ENCODE data around the gene AQP10.
"Not testable (repeated sequence)": the region's sequence is repeated elsewhere in the genome, so short reads cannot be mapped to it uniquely, and the experiment has no call there.

Gene AQP10

GRCh38 chr1:154320882-154321608 is at the start of gene AQP10:
AQP10 (plus strand) TSS chr1:154321093; CDS start chr1:154321156, 63 bp downstream.
- no peaks in the 10 kb centered on the region for H3K36me3 Mint-ChIP-seq
- H3K4me1 Mint-ChIP-seq = peaks cover 3% of the 10 kb centered on the region
- H3K4me3 Mint-ChIP-seq = no peak within 1 kb of the TSS
- peak within 1 kb of the TSS; percentile 71 for H3K27ac Mint-ChIP-seq
- H3K9me3 Mint-ChIP-seq = no peaks in the 10 kb centered on the region
- no peaks in the 10 kb centered on the region for H3K27me3 Mint-ChIP-seq

DNA sequence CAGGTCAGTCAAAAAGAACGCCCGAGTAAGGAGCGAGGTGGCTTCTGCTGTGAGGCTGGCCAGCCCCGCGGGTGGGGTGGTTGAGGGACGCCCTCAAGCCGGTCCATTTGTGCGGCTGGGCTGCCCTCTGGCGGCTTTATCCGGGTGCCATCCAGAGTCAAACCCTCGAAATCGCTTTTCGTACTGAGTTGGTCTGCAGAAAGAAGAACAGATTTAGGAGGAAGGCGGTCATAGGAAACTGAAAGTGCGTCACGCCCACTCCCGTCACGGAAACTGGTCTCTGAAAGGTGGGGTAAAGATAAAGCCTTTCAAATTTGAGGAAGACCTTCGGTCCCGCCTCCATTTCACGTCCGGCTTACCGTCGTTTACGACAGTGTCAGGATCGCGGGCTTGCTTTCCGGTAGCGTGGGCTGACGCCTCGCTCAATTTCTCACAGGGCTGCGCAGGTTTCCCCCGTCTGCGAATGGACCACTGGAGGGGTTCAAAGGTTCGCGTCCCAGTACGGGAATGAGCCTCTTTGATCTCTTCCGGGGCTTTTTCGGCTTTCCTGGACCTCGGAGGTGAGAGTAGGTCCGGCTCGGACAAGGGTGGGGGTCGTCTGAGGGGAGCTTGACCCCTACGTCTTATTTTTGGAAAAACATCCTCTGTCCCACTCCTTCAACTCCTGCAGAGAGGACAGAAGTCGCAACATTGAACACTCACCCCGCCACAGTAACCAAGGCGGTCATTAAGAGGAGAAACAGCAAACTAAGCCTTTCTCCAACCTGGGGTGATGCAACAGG is 48.5 kb upstream of the AQP10 start, which contains the start of gene HAX1:
Gene HAX1 (plus strand): TSS at position 413 of the 782 bp plus-strand sequence. CDS start 95 bp downstream, at position 508.
- Mint-ChIP-seq H3K36me3 (peaks cover 22% of the 10 kb centered on the region), H3K27me3 (no peaks in the 10 kb centered on the region), H3K9me3 (no peaks in the 10 kb centered on the region), H3K27ac (peak within 1 kb of the TSS; percentile 99), H3K4me1 (peaks cover 40% of the 10 kb centered on the region), H3K4me3 (peak within 1 kb of the TSS; percentile 94)

- Mint-ChIP-seq H3K27ac (peak overlapping the region; percentile 99), H3K27me3 (no peaks in the 10 kb centered on the region), H3K36me3 (peaks cover 22% of the 10 kb centered on the region), H3K4me1 (peaks cover 40% of the 10 kb centered on the region), H3K9me3 (no peaks in the 10 kb centered on the region), H3K4me3 (peak overlapping the region; percentile 94)
Observed at GRCh38 chr1:154272999-154273563, 47.8 kb upstream of the AQP10 start.

- peaks cover 31% of the 10 kb centered on the region for H3K4me1 Mint-ChIP-seq
- no peaks in the 10 kb centered on the region for H3K27me3 Mint-ChIP-seq
- H3K27ac Mint-ChIP-seq = no peak overlapping the region
- peaks cover 16% of the 10 kb centered on the region for H3K36me3 Mint-ChIP-seq
- no peak overlapping the region for H3K4me3 Mint-ChIP-seq
- no peaks in the 10 kb centered on the region for H3K9me3 Mint-ChIP-seq
Observed at GRCh38 chr1:154276797-154277196, 44.1 kb upstream of the AQP10 start.

DNA sequence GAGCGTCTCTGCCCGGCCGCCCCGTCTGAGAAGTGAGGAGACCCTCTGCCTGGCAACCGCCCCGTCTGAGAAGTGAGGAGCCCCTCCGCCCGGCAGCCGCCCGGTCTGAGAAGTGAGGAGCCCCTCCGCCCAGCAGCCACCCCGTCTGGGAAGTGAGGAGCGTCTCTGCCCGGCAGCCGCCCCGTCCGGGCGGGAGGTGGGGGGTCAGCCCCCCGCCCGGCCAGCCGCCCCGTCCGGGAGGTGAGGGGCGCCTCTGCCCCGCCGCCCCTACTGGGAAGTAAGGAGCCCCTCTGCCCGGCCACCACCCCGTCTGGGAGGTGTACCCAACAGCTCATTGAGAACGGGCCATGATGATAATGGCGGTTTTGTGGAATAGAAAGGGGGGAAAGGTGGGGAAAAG is 33.3 kb upstream of the AQP10 start:
- not testable (repeated sequence) for H3K27ac Mint-ChIP-seq, H3K36me3 Mint-ChIP-seq, H3K4me1 Mint-ChIP-seq, H3K27me3 Mint-ChIP-seq, H3K4me3 Mint-ChIP-seq, H3K9me3 Mint-ChIP-seq

DNA sequence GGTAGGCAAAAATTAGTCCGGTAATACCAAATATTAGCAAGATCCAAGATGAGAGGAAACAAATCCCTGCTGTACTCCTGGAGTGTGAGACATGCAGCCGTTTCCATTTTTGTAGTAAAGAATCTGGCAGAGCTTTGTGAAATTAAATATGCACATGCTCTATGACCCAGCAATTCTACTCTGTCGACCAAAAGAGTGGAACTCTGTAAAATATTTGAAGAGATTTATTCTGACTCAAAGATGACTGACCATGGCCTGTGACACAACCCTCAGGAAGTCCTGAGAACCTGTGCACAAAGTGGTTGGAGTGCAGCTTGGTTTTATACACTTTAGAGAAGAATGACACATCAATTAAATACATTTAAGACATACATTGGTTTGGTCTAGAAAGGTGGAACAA is 32.2 kb upstream of the AQP10 start:
- Mint-ChIP-seq H3K36me3 (no peaks in the 10 kb centered on the region), H3K4me3 (no peak overlapping the region), H3K27ac (no peak overlapping the region)

GRCh38 chr1:154290921-154291320 is 30.0 kb upstream of the AQP10 start:
- no peaks in the 10 kb centered on the region for H3K27me3 Mint-ChIP-seq
- peaks cover 5% of the 10 kb centered on the region for H3K9me3 Mint-ChIP-seq
- H3K4me1 Mint-ChIP-seq = no peaks in the 10 kb centered on the region
- H3K36me3 Mint-ChIP-seq = peaks cover 4% of the 10 kb centered on the region
- H3K4me3 Mint-ChIP-seq = no peak overlapping the region
- H3K27ac Mint-ChIP-seq = no peak overlapping the region

More for the DNA sequence above, 32.2 kb upstream of the AQP10 start:
- no peaks in the 10 kb centered on the region for H3K27me3 Mint-ChIP-seq
- H3K9me3 Mint-ChIP-seq = no peaks in the 10 kb centered on the region
- no peaks in the 10 kb centered on the region for H3K4me1 Mint-ChIP-seq

DNA sequence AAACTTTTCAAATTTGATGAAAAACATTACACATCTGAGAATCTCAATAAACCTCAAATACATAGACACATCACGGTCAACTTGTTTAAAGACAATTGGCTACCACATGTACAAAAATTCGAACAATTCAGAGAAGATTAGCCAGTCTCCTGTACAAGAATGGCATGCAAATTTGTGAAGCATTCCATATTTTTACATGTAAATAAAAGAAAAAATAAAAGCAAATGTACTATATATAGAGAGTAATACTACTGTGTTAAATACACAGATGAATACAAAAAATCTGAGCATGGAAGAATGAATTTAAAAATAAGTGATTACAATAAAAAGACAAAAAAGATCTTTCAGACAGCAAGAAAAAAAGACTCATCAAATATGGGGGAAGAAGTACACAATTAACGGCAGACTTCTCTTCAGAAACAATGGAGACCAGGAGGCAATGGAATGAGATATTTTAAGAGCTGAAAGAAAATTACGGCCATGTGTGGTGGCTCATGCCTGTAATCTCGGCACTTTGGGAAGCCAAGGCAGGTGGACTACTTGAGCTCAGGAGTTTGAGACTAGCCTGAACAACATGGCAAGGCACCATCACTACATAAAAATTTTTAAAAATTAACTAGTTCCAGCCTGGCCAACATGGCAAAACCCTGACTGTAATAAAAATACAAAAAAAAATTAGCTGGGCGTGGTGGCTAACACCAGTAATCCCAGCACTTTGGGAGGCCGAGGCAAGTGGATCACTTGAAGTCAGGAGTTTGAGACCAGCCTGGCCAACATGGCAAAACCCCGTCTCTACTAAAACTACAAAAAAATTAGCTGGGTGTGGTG is 25.3 kb upstream of the AQP10 start:
- peaks cover 5% of the 10 kb centered on the region for H3K9me3 Mint-ChIP-seq
- H3K27ac Mint-ChIP-seq = no peak overlapping the region
- H3K4me3 Mint-ChIP-seq = no peak overlapping the region
- no peaks in the 10 kb centered on the region for H3K4me1 Mint-ChIP-seq
- H3K27me3 Mint-ChIP-seq = no peaks in the 10 kb centered on the region
- H3K36me3 Mint-ChIP-seq = peaks cover 4% of the 10 kb centered on the region

GRCh38 chr1:154301582-154301981 is 19.3 kb upstream of the AQP10 start:
- H3K4me3 Mint-ChIP-seq = no peak overlapping the region
- H3K27me3 Mint-ChIP-seq = no peaks in the 10 kb centered on the region
- no peaks in the 10 kb centered on the region for H3K36me3 Mint-ChIP-seq
- no peak overlapping the region for H3K27ac Mint-ChIP-seq
- no peaks in the 10 kb centered on the region for H3K9me3 Mint-ChIP-seq
- H3K4me1 Mint-ChIP-seq = no peaks in the 10 kb centered on the region

DNA sequence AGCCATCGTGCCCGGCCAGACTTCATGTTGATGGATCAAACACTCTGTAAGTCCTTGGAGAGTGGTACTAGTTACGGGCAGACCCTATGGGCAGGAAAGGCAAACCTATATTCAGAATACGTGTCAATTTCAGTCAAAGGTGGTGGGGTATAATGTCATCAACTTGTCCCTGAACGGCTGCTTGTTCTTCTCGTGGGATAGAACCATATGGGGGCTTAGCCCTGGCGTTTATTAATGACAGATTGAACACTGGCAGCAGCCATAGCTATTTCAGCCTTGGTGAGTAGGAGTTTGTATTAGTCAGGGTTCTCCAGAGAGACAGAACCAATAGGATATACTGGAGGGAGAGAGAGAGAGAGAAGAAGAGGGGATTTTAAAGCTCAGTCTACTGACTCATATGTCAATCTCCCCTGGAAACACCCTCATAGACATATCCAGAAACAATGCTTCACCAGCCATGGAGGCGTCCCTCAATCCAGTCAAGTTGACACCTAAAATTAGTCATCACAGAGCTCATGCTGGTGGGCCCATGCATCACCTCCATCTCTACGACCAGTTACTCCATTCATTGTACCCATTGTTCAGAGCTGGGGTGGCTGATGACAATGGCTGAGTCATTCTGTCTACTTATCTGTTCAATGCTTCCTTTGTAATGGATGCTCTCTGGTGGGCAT is 16.1 kb upstream of the AQP10 start:
- H3K27me3 Mint-ChIP-seq = no peaks in the 10 kb centered on the region
- H3K9me3 Mint-ChIP-seq = no peaks in the 10 kb centered on the region
- no peaks in the 10 kb centered on the region for H3K36me3 Mint-ChIP-seq
- H3K4me3 Mint-ChIP-seq = no peak overlapping the region
- H3K4me1 Mint-ChIP-seq = peaks cover 5% of the 10 kb centered on the region
- peak overlapping the region; percentile 63 for H3K27ac Mint-ChIP-seq

DNA sequence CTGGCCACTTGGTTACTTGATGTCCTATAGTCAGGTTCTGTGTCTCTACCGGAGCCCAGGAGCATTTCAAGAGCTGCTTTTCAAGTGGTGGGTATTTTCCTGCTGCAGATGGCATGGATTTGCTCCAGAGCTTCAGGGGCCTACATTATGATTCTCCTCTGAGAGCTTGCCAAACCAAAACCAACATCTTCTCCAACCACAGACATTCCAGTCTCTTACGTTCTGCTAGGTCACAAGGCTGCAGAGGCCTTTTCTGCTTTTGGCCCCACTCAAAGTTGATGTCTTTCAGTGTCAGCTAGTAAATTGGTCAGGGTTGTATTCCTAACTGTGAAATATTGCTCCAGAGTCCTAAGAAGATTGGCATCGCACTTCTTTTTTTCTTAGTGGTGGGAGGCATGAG is 14.7 kb upstream of the AQP10 start:
- no peak overlapping the region for H3K4me3 Mint-ChIP-seq
- no peaks in the 10 kb centered on the region for H3K9me3 Mint-ChIP-seq
- H3K36me3 Mint-ChIP-seq = no peaks in the 10 kb centered on the region
- peaks cover 5% of the 10 kb centered on the region for H3K4me1 Mint-ChIP-seq
- H3K27ac Mint-ChIP-seq = no peak overlapping the region
- no peaks in the 10 kb centered on the region for H3K27me3 Mint-ChIP-seq

DNA sequence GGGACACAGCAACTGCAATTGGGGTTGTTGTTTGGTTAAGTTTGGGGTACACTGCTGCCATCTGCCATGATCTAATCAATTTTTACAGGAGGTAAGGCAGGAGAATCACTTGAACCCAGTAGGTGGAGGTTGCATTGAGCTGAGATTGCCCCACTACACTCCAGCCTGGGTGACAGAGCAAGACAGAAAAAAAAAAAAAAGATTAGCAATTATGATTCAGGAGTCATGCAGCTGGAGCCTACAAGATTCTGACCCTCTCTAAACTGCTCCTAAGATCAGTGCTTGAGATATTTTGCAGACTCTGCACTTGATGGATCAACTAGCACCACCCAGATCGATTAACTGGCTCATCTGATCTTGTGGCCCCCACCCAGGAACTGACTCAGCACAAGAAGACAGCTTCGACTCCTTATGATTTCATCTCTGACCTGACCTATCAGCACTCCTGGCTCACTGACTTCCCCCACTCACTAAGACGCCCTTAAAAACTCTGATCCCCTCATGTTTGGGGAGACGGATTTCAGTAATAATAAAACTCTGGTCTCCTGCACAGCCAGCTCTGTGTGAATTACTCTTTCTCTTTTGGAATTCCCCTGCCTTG is 13.1 kb upstream of the AQP10 start:
- H3K27ac Mint-ChIP-seq, H3K27me3 Mint-ChIP-seq, H3K36me3 Mint-ChIP-seq: not testable (repeated sequence)

DNA sequence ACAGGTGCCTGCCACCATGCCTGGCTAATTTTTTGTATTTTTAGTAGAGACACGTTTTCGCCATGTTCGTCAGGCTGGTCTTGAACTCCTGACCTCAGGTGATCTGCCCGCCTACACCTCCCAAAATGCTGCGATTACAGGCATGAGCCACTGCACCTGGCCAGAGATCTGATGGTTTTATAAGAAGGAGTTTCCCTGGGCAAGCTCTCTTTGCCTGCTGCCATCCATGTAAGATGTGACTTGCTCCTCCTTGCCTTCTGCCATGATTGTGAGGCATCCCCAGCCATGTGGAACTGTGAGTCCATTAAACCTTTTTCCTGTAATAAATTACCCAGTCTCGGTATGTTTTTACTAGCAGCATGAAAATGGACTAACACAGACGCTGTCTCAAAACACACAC is 11.8 kb upstream of the AQP10 start:
- not testable (repeated sequence) for H3K4me1 Mint-ChIP-seq, H3K27ac Mint-ChIP-seq, H3K27me3 Mint-ChIP-seq, H3K4me3 Mint-ChIP-seq, H3K36me3 Mint-ChIP-seq, H3K9me3 Mint-ChIP-seq

More for the DNA sequence above, 13.1 kb upstream of the AQP10 start:
- not testable (repeated sequence) for H3K4me3 Mint-ChIP-seq, H3K9me3 Mint-ChIP-seq, H3K4me1 Mint-ChIP-seq

DNA sequence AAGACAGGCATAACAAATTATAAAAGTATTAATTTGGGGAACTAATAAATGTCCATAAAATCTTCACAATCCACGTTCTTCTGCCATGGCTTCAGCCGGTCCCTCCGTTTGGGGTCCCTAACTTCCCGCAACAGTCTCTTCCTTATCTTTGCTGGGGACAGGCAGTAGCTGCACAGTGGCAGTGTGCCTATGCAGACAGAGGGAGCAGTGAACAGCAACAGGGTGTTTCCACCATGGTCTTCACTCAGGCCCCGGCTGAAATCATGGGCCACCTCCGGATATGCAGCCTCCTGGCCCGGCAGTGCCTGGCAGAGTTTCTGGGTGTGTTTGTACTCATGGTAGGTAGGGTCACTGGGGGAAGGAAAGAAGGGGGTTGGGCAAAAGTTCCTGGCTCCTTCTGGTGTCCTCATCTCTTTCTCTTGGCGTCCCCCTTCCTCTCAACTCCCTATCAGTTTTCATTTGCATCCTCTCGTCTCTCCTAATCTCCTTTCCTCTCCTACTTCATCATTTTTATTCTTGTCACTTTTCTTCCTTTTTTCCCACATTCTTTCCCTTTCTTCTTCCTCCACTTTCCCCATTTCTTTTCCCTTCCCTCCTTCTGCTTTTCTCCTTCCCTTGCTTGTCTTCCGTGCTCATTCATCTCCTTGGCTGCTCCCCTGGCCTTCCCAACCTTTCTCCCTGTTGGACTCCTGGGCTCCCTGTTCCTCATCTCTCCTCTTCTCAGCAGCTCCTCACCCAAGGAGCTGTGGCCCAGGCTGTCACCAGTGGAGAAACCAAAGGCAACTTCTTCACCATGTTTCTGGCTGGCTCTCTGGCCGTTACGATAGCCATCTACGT is 8.4 kb upstream of the AQP10 start:
- not testable (repeated sequence) for H3K9me3 Mint-ChIP-seq, H3K4me1 Mint-ChIP-seq, H3K27me3 Mint-ChIP-seq, H3K36me3 Mint-ChIP-seq, H3K4me3 Mint-ChIP-seq
- H3K27ac Mint-ChIP-seq = peak overlapping the region; percentile 68
